Cardiac septum (tissue), 1 donor: Measurements from ENCODE around the gene MAP4K3. TPM values are rescaled to one million over a fixed set of nuclear protein-coding genes. Genes with fewer than 3 reads are reported as not detected.

Experiments used
- DNase-seq: peaks from one replicate; pipeline ENCODE4 v3.0.0-alpha.2; 2020; ENCODE audit warnings: low spot score
- intact Hi-C: fragments of 100-400 bp; cut with DNase I; formaldehyde crosslinking; loops from one replicate; pipeline ENCODE4 v1.14.0; 2022
- long read RNA-seq: library from polyadenylated mRNA; unstranded; transcript quantifications from one replicate; pipeline ENCODE4 v2.0.0, GENCODE V29; 2021
- total RNA-seq: library from RNA; stranded (reverse); fragmentation: NEBNext Ultra II Directional; extraction: Animal tissue kit (Norgen Biotek cat#: 25700); gene quantifications from one replicate; pipeline ENCODE4 v1.2.1, GENCODE V29; 2021
- donor health status: DM: no; HTN: no; CAD: no.

The MAP4K3 gene
- total RNA-seq = 40.0 TPM
- long read RNA-seq, full-length matches to known transcripts = 16 of 48 reads
- long read RNA-seq, partial matches to known transcripts = 11 of 48 reads
- long read RNA-seq, other reads (novel, unspliced or antisense) = 21 of 48 reads

- intact Hi-C loops = loop anchor here (2.0 to 5.0 kb wide), 4 partner anchors 35 to 260 kb away; no protein-coding TSS in a partner anchor
- DNase-seq = peak; percentile 95
Observed at GRCh38 chr2:39436592-39437521, at the start of gene MAP4K3. Gene MAP4K3, minus strand, starts transcription at chr2:39437285. Its CDS starts 298 bp downstream, at chr2:39436987.

GRCh38 chr2:39486071-39486470 lies 49.0 kb upstream of the MAP4K3 start:
- intact Hi-C loops = no loop called here
- DNase-seq = no peak

GRCh38 chr2:39484620-39485495 lies 47.8 kb upstream of the MAP4K3 start:
- no peak for DNase-seq
- intact Hi-C loops = no loop called here

- DNase-seq = no peak
- intact Hi-C loops = no loop called here
Observed at GRCh38 chr2:39484206-39484605, 47.1 kb upstream of the MAP4K3 start.

GRCh38 chr2:39483534-39483933 lies 46.4 kb upstream of the MAP4K3 start:
- intact Hi-C loops = no loop called here
- DNase-seq = no peak

GRCh38 chr2:39481611-39482010 lies 44.5 kb upstream of the MAP4K3 start:
- no peak for DNase-seq
- intact Hi-C loops = no loop called here

GRCh38 chr2:39479696-39480095 lies 42.6 kb upstream of the MAP4K3 start:
- intact Hi-C loops = no loop called here

GRCh38 chr2:39479053-39479670 lies 42.1 kb upstream of the MAP4K3 start:
- intact Hi-C loops = no loop called here
- DNase-seq = no peak

More at GRCh38 chr2:39479696-39480095, 42.6 kb upstream of the MAP4K3 start:
- DNase-seq = no peak

GRCh38 chr2:39476524-39476923 lies 39.4 kb upstream of the MAP4K3 start:
- no peak for DNase-seq
- intact Hi-C loops = no loop called here

GRCh38 chr2:39475006-39475405 lies 37.9 kb upstream of the MAP4K3 start:
- intact Hi-C loops = no loop called here
- no peak for DNase-seq

- no peak for DNase-seq
- intact Hi-C loops = loop anchor here (5.0 kb wide), 1 partner anchor 33 kb away; the partner anchor contains the start of gene MAP4K3
Observed at GRCh38 chr2:39470580-39470979, 33.5 kb upstream of the MAP4K3 start.

GRCh38 chr2:39469807-39470206 lies 32.7 kb upstream of the MAP4K3 start:
- no peak for DNase-seq
- intact Hi-C loops = loop anchor here (5.0 kb wide), 1 partner anchor 33 kb away; the partner anchor contains the start of gene MAP4K3

- no peak for DNase-seq
- intact Hi-C loops = no loop called here
Observed at GRCh38 chr2:39468579-39469451, 31.7 kb upstream of the MAP4K3 start.

GRCh38 chr2:39466311-39466710 lies 29.2 kb upstream of the MAP4K3 start:
- DNase-seq = no peak
- intact Hi-C loops = no loop called here

- intact Hi-C loops = no loop called here
- no peak for DNase-seq
Observed at GRCh38 chr2:39464864-39465263, 27.8 kb upstream of the MAP4K3 start.

- no peak for DNase-seq
- intact Hi-C loops = no loop called here
Observed at GRCh38 chr2:39455826-39456225, 18.7 kb upstream of the MAP4K3 start.

GRCh38 chr2:39452396-39452795 lies 15.3 kb upstream of the MAP4K3 start:
- intact Hi-C loops = no loop called here
- no peak for DNase-seq

- intact Hi-C loops = no loop called here
Observed at GRCh38 chr2:39451954-39452353, 14.9 kb upstream of the MAP4K3 start.

GRCh38 chr2:39448169-39448502 lies 11.1 kb upstream of the MAP4K3 start:
- no peak for DNase-seq
- intact Hi-C loops = no loop called here

More at GRCh38 chr2:39451954-39452353, 14.9 kb upstream of the MAP4K3 start:
- DNase-seq = no peak
